NCI-H82 treated with DMSO at 0.1 percent for 48 hours (cell line): ENCODE results near the gene BACE2.

Experiments
- DNase-seq: peaks from one replicate; lab custom pipeline; 2025; ENCODE audit not compliant: unreplicated experiment; lab: John Stamatoyannopoulos, UW

Gene BACE2

GRCh38 chr21:41147979-41148355, 20.0 kb upstream of the BACE2 start:
- DNase-seq: no peak

- no peak for DNase-seq
These were observed 19.2 kb upstream of the BACE2 start for GRCh38 chr21:41148798-41149197.

GRCh38 chr21:41149199-41149598, 18.8 kb upstream of the BACE2 start:
- DNase-seq: no peak

GRCh38 chr21:41152147-41152546, 15.8 kb upstream of the BACE2 start:
- no peak for DNase-seq

DNA sequence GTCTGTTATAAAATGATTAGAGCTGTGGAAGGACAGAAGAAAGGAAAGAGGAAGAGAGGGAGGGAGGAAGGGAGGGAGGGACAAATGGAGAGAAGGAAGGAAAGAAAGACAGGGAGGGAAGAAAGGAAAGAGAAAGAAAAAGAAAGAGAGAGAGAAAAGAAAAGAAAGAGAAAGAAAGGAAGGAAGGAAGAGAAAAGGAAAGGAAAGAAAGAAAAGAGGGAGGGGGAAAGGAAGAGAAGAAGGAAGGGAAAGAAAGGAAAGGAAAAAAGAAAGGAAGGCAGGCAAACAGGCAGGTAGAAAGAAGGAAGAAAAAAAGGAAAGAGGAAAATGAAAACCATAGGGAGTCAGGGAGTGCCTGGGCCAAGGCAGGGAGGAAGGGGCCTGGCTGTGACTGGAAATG, 14.5 kb upstream of the BACE2 start:
- no peak for DNase-seq

DNA sequence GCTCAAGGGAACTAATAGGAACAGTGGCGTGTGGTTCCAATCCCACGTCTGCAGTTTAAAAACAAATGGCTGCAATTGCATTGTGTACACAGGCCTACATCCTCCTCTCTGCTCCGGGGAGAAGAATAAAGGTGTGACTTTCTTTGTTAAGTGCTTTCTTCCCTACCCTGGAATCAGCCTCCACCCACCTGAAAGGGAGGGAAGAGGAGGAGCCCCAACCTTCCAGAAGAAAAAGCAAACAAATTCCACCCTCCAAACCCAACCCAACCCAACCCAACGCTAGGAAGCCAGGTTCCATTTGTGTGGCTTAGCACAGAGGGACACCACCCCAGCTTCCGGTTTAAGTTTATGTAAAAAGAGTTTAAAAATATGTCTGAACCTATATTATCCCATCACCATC, 11.8 kb upstream of the BACE2 start:
- no peak for DNase-seq

DNA sequence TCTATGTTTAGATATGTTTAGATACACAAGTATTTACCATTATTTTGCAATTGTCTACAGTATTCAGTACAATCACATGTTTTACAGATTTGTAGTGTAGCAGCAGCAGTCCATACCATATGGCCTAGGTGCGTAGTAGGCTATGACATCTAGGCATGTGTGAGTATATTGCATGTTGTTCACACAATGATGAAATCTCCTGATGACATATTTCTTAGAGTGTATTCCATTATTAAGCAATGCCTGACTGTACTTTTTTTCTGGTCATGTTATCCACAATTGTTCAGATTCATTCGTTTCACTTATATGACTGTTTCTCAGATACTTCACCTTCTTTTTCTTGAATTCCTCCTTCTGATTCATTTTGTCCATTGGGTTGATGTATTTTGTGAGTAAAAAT, 9.9 kb upstream of the BACE2 start:
- no peak for DNase-seq

DNA sequence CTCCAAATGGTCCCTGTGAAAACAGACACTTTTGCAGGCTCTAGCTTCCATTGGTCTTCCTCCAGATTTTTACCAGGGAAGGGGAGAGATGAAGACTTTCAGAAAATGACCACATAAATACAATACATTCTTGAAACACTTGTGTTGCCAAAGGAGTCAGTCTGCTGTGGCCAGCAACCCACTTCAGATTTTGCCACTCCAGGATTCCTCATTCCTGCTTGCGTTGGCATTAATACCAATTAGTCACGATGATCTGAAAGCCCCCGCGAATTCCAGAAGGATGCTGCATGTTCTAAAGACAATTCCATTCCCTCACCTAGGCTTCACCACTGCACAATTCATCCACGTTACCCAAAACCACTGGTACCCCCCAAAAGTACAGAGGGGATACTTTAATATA, 7.9 kb upstream of the BACE2 start:
- no peak for DNase-seq

DNA sequence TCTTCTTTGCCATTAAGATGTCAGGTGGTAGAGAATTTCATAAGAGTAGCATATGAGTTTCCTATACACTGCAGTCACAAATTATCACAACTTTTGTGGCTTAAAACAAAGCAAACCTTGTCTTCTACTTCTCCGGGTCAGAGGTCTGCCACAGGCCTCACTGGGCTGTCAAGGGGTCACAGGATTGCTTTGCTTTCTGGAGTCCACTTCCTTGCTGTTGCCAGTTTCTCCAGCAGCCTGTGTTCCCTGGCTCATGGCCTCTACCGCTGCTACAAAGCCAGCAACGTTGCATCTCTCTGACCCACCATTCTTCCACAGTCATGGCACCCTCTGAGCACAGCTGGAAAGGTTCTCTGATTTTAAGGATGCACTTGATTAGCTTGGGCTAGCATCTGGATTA, 6.5 kb upstream of the BACE2 start:
- no peak for DNase-seq

- DNase-seq: no peak
These were observed 5.9 kb upstream of the BACE2 start for GRCh38 chr21:41162096-41162495.

DNA sequence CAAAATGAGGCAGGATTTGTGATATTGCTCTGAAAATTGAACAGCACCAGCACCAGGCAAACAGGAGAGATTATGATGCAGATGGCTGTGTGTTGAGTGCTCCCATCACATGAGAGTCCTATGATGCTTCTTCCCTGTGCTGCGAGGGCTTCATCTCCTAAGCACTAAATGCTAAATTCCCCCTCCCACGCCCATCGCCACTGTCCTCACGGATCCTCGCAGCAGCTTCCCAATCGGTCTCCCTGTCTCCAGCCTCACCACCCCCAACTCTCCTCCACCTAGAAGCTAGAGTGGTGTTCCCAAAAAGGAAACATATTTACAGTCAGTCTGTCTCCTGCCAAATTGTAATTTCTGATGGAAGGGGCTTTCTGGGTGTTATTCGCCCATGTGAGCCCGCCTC, 4.9 kb upstream of the BACE2 start:
- no peak for DNase-seq

DNA sequence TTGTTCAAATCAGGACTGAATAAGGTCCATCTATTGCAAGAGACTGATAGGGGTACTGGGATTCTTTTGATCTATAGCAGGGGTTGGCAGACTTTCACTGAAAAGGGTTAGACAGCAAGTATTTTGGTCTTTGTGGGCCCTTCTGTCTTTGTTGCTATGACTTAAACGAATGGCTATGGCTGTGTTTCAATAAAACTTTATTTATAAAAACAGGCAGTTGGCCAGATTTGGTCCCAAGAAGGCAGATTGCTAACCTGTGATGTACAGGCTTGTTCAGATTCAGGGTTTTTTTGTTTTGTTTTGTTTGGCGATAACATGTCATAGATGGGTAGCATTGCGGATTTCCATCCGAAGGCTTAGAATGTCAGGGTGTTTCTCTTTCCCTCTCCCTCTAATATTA, 3.9 kb upstream of the BACE2 start:
- no peak for DNase-seq

DNA sequence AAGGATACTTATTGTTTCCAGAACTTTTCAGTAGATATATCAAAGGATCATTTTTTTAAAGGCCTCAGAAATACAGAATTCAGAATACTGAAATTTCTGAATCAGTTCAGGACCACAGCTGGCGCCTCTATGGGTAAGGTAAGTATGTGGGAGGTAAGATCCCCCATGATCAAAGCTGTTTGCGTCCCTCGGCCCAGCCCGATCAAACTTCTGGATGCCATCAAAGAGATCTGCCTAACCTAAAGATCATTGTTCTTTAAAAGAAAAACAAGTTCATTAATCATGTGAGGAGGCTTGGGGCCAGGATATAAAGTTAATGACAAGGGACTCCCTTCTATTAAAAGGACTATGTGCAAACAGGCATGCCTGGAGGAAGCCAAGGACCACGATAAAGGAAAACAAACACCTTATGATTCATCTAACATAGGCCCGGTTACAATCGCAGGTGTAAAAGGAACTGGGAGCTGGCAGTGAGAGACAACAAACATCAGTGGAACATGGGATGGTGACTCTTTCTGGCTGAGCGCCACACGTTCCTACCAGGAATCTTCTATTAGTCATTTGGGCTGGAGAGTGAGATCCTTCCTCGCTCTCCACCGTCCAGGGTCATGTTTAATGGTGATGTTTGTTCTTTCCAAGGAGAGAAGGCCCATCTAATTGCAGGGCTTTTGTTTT, 2.8 kb upstream of the BACE2 start:
- DNase-seq: no peak

GRCh38 chr21:41166884-41167283, 1.1 kb upstream of the BACE2 start:
- no peak for DNase-seq

DNA sequence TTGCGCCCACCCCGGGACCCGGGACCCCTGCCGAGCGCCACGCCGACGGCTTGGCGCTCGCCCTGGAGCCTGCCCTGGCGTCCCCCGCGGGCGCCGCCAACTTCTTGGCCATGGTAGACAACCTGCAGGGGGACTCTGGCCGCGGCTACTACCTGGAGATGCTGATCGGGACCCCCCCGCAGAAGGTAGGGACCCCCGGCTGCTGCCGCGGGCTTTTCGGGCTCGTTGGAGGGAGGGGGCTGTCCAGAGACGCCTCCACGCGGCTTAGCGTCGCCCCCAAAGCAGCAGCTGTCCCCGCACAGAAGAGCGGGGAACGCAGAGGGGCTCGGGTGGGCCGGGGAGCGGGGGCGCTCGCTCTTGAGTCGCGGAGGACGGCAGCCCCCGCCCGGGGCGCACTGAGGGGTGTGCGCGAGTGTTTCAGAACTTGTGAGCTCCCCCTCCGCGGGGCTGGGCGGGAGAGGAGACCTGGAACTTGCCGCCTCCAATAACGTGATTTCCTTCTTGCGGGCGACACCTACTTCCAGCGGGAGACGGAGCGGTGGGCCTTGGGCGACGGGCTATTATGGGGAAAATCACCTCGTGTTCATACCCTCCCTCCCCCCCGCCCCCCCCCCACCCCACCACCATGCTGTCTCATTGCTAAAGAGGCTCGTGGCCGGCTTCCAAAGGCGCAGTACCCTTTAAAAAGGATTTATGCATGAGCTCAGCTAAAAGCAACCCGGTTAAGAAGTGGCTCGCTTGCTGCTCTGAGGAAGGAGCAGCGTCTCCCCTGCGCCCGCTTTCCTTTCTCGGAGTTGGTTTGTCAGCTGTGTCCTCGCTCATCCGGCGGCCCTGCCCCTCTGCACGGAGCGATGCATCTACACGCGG, 664 bp downstream of the BACE2 start:
- no peak for DNase-seq

DNA sequence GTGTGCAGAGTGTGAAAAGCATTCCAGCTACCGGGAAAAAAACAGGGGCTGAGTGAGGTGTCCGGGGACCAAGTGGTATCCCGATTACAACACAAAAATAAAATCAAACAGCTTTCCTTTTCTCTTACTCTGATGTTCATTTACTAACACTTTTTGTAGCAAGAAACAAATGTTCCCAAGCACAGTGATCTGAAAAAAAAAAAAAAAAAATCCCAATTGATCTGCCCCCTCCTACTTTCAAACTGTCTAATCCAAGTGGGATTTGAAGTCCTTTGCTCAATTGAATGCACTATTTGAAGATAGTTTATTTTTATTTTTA, 1.3 kb downstream of the BACE2 start:
- no peak for DNase-seq

DNA sequence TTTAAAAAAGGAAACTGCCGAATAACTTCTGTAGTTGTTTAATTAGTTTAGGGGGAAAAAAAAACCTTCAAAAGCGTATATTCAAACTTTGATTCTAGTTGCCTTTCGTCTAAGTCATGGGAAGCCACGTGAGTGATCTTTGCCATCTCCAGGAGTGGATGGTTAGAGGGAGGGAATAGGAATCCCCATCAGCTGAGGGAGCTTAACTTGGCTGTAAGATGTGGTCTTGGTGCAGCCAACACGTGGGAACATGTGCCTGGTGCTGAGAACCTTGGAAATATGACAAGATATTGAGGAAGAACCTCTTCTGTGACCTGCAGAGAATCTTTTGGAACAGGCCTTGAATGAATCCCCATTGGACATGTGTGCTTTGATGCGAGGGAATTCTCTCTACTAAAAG, 1.7 kb downstream of the BACE2 start:
- no peak for DNase-seq

GRCh38 chr21:41170442-41170841, 2.5 kb downstream of the BACE2 start:
- DNase-seq: no peak

- DNase-seq: no peak
These were observed 3.1 kb downstream of the BACE2 start for GRCh38 chr21:41170859-41171609.

GRCh38 chr21:41175080-41175479, 7.1 kb downstream of the BACE2 start:
- no peak for DNase-seq

DNA sequence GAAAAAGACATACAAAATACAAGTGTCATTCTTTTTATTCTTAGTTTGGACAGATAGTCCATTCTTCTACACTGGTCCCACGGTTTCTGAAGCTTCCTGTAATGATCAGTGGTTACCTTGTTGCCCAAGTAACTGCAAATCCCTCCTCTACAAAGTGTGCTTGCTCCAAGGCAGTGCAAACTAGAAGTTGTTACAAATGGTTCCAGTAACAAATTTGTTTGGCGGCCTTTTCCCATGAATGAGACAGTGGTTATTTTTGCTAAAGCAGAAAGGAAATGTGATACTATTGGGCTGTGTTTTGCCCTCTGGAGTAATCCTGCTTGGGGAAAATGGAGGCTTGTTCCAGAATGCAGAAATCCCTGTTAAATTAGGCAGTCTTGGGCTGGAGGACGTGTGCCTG, 8.9 kb downstream of the BACE2 start:
- DNase-seq: no peak

GRCh38 chr21:41180752-41181151, 12.8 kb downstream of the BACE2 start:
- no peak for DNase-seq
